ENCODE results near the gene TTYH3.
"Not testable (repeated sequence)": the region's sequence is repeated elsewhere in the genome, so short reads cannot be mapped to it uniquely, and the experiment has no call there.

TTYH3 gene

GRCh38 chr7:2666155-2666554 is 34.4 kb downstream of the TTYH3 start:
- no peak for DNase-seq (ENCODE audit: low spot score)

GRCh38 chr7:2666588-2667250 is 34.9 kb downstream of the TTYH3 start:
- DNase-seq (ENCODE audit: low spot score), result no peak

- DNase-seq (ENCODE audit: low spot score), result no peak
Measured at GRCh38 chr7:2667843-2668242, 36.1 kb downstream of the TTYH3 start.

- no peak for DNase-seq (ENCODE audit: low spot score)
Measured at GRCh38 chr7:2668401-2668800, 36.6 kb downstream of the TTYH3 start.

- DNase-seq (ENCODE audit: low spot score), result no peak
Measured at GRCh38 chr7:2670171-2670570, 38.4 kb downstream of the TTYH3 start.

GRCh38 chr7:2670720-2671391 is 39.1 kb downstream of the TTYH3 start:
- peak; percentile 94 for DNase-seq (ENCODE audit: low spot score)

- DNase-seq (ENCODE audit: low spot score), result not testable (repeated sequence)
Measured at GRCh38 chr7:2673214-2673613, 41.4 kb downstream of the TTYH3 start.

GRCh38 chr7:2673934-2674333 is 42.1 kb downstream of the TTYH3 start:
- DNase-seq (ENCODE audit: low spot score), result no peak

GRCh38 chr7:2675256-2675764 is 43.5 kb downstream of the TTYH3 start:
- DNase-seq (ENCODE audit: low spot score), result no peak

GRCh38 chr7:2676576-2676975 is 44.8 kb downstream of the TTYH3 start:
- not testable (repeated sequence) for DNase-seq (ENCODE audit: low spot score)

- DNase-seq (ENCODE audit: low spot score), result not testable (repeated sequence)
Measured at GRCh38 chr7:2678454-2678853, 46.7 kb downstream of the TTYH3 start.

GRCh38 chr7:2679135-2680127 is 47.6 kb downstream of the TTYH3 start:
- not testable (repeated sequence) for DNase-seq (ENCODE audit: low spot score)

- DNase-seq (ENCODE audit: low spot score), result no peak
Measured at GRCh38 chr7:2680256-2680655, 48.5 kb downstream of the TTYH3 start.

GRCh38 chr7:2680792-2681490 is 49.2 kb downstream of the TTYH3 start:
- DNase-seq (ENCODE audit: low spot score), result peak; percentile 98

- no peak for DNase-seq (ENCODE audit: low spot score)
Measured at GRCh38 chr7:2681929-2682799, 50.4 kb downstream of the TTYH3 start.

- no peak for DNase-seq (ENCODE audit: low spot score)
Measured at GRCh38 chr7:2684501-2684900, 52.7 kb downstream of the TTYH3 start.

- DNase-seq (ENCODE audit: low spot score), result no peak
Measured at GRCh38 chr7:2686101-2686500, 54.3 kb downstream of the TTYH3 start.

- no peak for DNase-seq (ENCODE audit: low spot score)
Measured at GRCh38 chr7:2687338-2687869, 55.6 kb downstream of the TTYH3 start.

GRCh38 chr7:2687881-2688318 is 56.1 kb downstream of the TTYH3 start, which contains the start of gene AMZ1:
AMZ1 (plus strand) TSS chr7:2688202; CDS start chr7:2700452, 12,250 bp downstream.
- no peak for DNase-seq (ENCODE audit: low spot score)

Measured in HuH-7.5 (cell line).